Sigmoid colon (tissue), 7 donors: ENCODE measurements around the gene NTRK3. TPM values are rescaled to one million over a fixed set of nuclear protein-coding genes. Genes with fewer than 3 reads are reported as not detected.
"Not testable (repeated sequence)": the region's sequence is repeated elsewhere in the genome, so short reads cannot be mapped to it uniquely, and the experiment has no call there.

Experiments
- DNase-seq: peaks from one replicate; pipeline ENCODE4 v3.0.0-alpha.2; 2019
- H3K27ac ChIP-seq, 4 donors: fragments of 200-600 bp; sonication (generic); one replicate each; pipeline ENCODE4 v1.5.1; 2016 to 2019; ENCODE audit warnings: mild to moderate bottlenecking in 1 of 4
- H3K27me3 ChIP-seq, 3 donors: fragments of 200-600 bp; sonication (generic); one replicate each; pipeline ENCODE4 v1.5.1; 2019; ENCODE audit warnings: mild to moderate bottlenecking in 1 of 3
- H3K36me3 ChIP-seq, 4 donors: fragments of 200-600 bp; sonication (generic); one replicate each; pipeline ENCODE4 v1.5.1; 2016 to 2019
- H3K4me1 ChIP-seq, 4 donors: fragments of 200-600 bp; sonication (generic); one replicate each; pipeline ENCODE4 v1.5.1; 2017 to 2019
- H3K4me3 ChIP-seq, 4 donors: fragments of 200-600 bp; sonication (generic); one replicate each; pipeline ENCODE4 v1.5.1; 2017 to 2019; ENCODE audit warnings: mild to moderate bottlenecking in 2 of 4, moderate library complexity in 1 of 4
- H3K9me3 ChIP-seq, 4 donors: fragments of 200-600 bp in 3 of 4; sonication (generic) in 3 of 4; one replicate each; pipeline versions ENCODE4 v1.5.1 to v1.6.1; 2013 to 2019
- EP300 ChIP-seq, 4 donors: sonication (generic); formaldehyde crosslinking; IDR thresholded peaks; one replicate each; pipeline ENCODE4 v1.6.1; 2017; ENCODE audit warnings: antibody characterized with exemption in 4 of 4
- POLR2A ChIP-seq, 2 donors: fragments of 450-650 bp; IDR thresholded peaks; one replicate each; pipeline ENCODE4 v1.6.1; 2016; ENCODE audit warnings: antibody characterized with exemption in 2 of 2, mild to moderate bottlenecking in 2 of 2, moderate library complexity in 2 of 2
- POLR2AphosphoS5 ChIP-seq, 4 donors: sonication (generic); formaldehyde crosslinking; IDR thresholded peaks; one replicate each; pipeline ENCODE4 v1.6.1; 2017; ENCODE audit warnings: antibody characterized with exemption in 4 of 4
- WGBS, 2 donors: extraction: QIAGEN DNeasy Blood & Tissue Kit; methylation state at CpG; one replicate each; pipeline ENCODE4 v1.1.7; 2013; 5-methylcytosine and 5-hydroxymethylcytosine counted together
- intact Hi-C: fragments of 100-400 bp; cut with DNase I; formaldehyde crosslinking; loops from one replicate; pipeline ENCODE4 v1.15.1; 2023
- polyA plus RNA-seq, 3 donors: library from polyadenylated mRNA; stranded (reverse); fragments of 200-250 nt; gene quantifications; one replicate each; pipeline ENCODE4 v1.2.3, GENCODE V29; 2013
- total RNA-seq, 4 donors: library from RNA; depleted of rRNA; stranded (reverse); fragments of >200 nt; gene quantifications; one replicate each; pipeline ENCODE4 v1.1.0, GENCODE V29; 2016
- TF ChIP-seq, protein P1 (sequence below), 4 experiments: fragments of 450-650 bp in 3 of 4; fragments of 200-600 bp in 1 of 4; IDR thresholded peaks; one replicate each; pipeline ENCODE4 v1.5.1; 2016 to 2019; ENCODE audit warnings: antibody characterized with exemption in 4 of 4, mild to moderate bottlenecking in 3 of 4, moderate library complexity in 2 of 4
- donor health status: healthy with polysubstance abuse.
- donor health status: Bipolar disorder and iron deficiency.
- donor health status: healthy.

Gene NTRK3
- total and polyA plus RNA-seq, 7 donors: 1.1 to 13.0 (median 3.6) TPM; not detected in 2

DNA sequence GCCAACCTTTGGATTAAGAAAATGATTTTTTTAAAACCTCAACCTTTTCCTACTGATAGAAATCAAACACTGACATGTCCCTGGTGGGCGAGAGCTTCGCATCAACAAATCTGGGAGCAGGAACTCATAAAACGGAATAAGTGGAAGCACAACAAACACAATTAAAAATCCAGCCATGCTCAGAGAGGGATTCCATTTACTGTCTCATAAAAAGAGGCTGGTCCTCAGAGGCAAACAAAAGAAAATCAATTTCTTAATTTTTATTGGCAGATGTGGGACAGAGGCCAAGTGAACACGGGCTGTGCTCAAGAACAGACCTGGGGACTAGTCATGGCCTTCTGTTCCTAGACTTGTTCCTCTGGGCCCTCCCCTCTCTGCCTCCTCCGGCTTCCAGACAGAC is 214.5 kb downstream of the NTRK3 start:
- 33 to 67% methylated on average over 5 of the region's 5 CpGs for WGBS, 2 donors
- no peak for DNase-seq
- Histone ChIP-seq H3K9me3 (no peaks in the 10 kb centered on the region), H3K36me3 (no peaks in the 10 kb centered on the region), H3K4me3 (no peak overlapping the region), H3K27ac (no peak overlapping the region), H3K4me1 (no peaks in the 10 kb centered on the region), H3K27me3 (no peaks in the 10 kb centered on the region)
- TF ChIP-seq POLR2A (IDR thresholded peaks at IDR 0.05) (no peak), EP300 (IDR thresholded peaks at IDR 0.05) (no peak), POLR2AphosphoS5 (IDR thresholded peaks at IDR 0.05) (no peak)
- TF ChIP-seq, protein P1, sequence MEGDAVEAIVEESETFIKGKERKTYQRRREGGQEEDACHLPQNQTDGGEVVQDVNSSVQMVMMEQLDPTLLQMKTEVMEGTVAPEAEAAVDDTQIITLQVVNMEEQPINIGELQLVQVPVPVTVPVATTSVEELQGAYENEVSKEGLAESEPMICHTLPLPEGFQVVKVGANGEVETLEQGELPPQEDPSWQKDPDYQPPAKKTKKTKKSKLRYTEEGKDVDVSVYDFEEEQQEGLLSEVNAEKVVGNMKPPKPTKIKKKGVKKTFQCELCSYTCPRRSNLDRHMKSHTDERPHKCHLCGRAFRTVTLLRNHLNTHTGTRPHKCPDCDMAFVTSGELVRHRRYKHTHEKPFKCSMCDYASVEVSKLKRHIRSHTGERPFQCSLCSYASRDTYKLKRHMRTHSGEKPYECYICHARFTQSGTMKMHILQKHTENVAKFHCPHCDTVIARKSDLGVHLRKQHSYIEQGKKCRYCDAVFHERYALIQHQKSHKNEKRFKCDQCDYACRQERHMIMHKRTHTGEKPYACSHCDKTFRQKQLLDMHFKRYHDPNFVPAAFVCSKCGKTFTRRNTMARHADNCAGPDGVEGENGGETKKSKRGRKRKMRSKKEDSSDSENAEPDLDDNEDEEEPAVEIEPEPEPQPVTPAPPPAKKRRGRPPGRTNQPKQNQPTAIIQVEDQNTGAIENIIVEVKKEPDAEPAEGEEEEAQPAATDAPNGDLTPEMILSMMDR (IDR thresholded peaks at IDR 0.05): no peak
- intact Hi-C loops: no loop called here

DNA sequence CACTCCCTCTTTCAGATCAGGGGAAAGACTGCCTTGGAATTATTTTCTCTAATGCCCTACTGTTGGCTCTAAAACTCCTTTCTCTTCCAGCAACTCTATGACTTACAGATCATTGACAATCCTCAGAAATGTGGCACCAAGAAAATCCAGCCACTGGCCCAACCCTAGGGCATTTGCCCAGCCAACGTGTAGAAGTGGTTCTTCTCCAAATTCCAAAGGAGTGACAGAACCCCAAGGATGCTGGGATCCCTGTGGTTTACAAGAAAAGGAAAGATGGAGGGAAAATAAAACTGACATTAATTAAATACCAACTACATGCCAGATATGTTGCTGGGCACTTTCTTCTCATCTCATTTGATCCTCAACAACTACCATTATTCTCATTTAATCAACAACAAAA is 216.0 kb downstream of the NTRK3 start:
- WGBS, 2 donors: 41 to 68% methylated on average over 1 of the region's 1 CpG
- Histone ChIP-seq H3K9me3 (no peaks in the 10 kb centered on the region), H3K4me1 (no peaks in the 10 kb centered on the region), H3K27ac (no peak overlapping the region), H3K4me3 (no peak overlapping the region), H3K27me3 (no peaks in the 10 kb centered on the region), H3K36me3 (no peaks in the 10 kb centered on the region)
- TF ChIP-seq POLR2AphosphoS5 (IDR thresholded peaks at IDR 0.05): no peak
- no peak for DNase-seq
- intact Hi-C loops: no loop called here

DNA sequence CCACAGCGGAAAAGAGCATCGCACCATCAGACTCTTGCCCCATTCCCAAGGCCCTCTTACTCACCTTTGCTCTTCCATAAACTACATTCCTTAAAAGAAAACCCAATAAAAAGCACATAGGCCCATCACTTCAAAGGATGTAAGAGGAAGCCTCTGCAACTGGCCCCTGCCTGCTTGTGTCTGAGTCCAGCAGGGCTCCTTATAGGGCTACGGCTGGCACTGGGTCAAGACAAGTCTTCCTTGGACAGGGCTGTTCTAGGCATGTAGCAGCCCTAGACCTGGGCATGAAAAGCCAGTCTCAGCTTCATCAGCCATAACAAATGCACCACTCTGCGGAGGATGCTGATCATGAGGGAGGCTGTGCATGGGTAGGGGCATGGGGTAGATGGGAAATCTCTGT is 218.3 kb downstream of the NTRK3 start:
- Histone ChIP-seq H3K27ac (no peak overlapping the region), H3K4me1 (no peaks in the 10 kb centered on the region), H3K27me3 (no peaks in the 10 kb centered on the region), H3K36me3 (no peaks in the 10 kb centered on the region), H3K9me3 (no peaks in the 10 kb centered on the region), H3K4me3 (no peak overlapping the region)
- WGBS, 2 donors: 69 to 82% methylated on average over 4 of the region's 4 CpGs
- TF ChIP-seq, protein P1 (IDR thresholded peaks at IDR 0.05): no peak
- TF ChIP-seq POLR2A (IDR thresholded peaks at IDR 0.05) (no peak), EP300 (IDR thresholded peaks at IDR 0.05) (no peak), POLR2AphosphoS5 (IDR thresholded peaks at IDR 0.05) (no peak)
- intact Hi-C loops: no loop called here
- DNase-seq: no peak

DNA sequence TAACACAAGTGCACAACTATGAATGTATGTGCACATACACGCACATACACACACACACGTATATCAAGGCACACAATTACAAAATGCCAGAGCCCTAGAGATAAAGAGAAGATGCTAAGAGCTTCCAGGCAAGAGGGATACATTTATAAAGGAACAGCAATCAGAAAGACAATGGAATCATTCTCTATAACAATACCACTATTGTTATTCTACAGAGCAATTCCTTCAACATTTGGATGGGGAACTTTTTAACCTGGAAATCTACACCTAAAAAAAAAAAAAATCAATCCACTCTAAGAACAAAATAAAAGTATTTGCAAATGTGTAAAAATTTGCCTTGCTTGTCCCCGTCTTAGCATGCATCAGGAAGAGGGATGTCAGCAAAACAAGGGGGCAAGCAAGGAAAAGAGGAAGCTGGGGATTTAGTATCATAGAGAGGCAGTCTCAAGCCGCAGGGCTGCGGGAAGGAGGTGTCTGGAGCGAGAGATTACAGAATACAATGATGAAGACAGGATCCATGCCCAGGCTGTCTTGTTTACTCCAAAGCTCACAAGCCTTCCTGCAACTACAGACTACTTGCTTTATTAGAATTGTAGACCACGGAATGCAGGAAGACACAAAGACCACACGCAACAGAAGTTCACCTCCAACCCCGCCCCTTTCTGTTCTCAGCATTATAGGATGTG is 220.2 kb downstream of the NTRK3 start:
- 36 to 54% methylated on average over 9 of the region's 9 CpGs for WGBS, 2 donors
- H3K4me3 ChIP-seq: no peak overlapping the region
- intact Hi-C loops: no loop called here

DNA sequence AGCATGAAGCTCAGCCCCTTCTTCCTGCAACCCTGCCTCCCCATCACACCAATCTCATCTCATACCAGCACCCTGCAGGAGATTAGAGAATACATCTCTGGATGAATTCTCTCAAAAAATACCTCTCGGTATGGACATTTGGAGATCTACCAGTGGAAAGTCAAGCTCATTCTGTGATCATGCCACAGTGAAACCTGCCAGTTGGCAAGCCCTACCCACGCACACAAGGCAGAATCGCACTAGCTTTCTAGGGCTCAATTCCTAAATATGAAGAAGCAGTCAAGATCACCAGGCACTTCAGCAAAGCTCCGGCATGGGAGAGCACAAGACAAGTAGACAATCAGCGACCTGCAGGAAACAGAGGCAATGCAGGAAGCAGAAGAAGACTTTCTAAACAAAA is 221.2 kb downstream of the NTRK3 start:
- Histone ChIP-seq H3K27me3 (no peaks in the 10 kb centered on the region), H3K4me1 (no peaks in the 10 kb centered on the region), H3K36me3 (no peaks in the 10 kb centered on the region), H3K4me3 (no peak overlapping the region), H3K9me3 (no peaks in the 10 kb centered on the region), H3K27ac (no peak overlapping the region)
- TF ChIP-seq, protein P1 (IDR thresholded peaks at IDR 0.05): no peak
- no peak for TF ChIP-seq EP300 (IDR thresholded peaks at IDR 0.05)
- no peak for TF ChIP-seq POLR2A (IDR thresholded peaks at IDR 0.05)
- no peak for TF ChIP-seq POLR2AphosphoS5 (IDR thresholded peaks at IDR 0.05)
- DNase-seq: no peak
- intact Hi-C loops: no loop called here
- WGBS, 2 donors: 68 to 73% methylated on average over 5 of the region's 5 CpGs

More for the DNA sequence above, 220.2 kb downstream of the NTRK3 start:
- no peak for DNase-seq
- Histone ChIP-seq H3K36me3 (no peaks in the 10 kb centered on the region), H3K4me1 (no peaks in the 10 kb centered on the region), H3K27me3 (no peaks in the 10 kb centered on the region), H3K9me3 (no peaks in the 10 kb centered on the region), H3K27ac (no peak overlapping the region)
- TF ChIP-seq POLR2AphosphoS5 (IDR thresholded peaks at IDR 0.05) (no peak), EP300 (IDR thresholded peaks at IDR 0.05) (no peak), POLR2A (IDR thresholded peaks at IDR 0.05) (no peak)
- TF ChIP-seq, protein P1 (IDR thresholded peaks at IDR 0.05): no peak

DNA sequence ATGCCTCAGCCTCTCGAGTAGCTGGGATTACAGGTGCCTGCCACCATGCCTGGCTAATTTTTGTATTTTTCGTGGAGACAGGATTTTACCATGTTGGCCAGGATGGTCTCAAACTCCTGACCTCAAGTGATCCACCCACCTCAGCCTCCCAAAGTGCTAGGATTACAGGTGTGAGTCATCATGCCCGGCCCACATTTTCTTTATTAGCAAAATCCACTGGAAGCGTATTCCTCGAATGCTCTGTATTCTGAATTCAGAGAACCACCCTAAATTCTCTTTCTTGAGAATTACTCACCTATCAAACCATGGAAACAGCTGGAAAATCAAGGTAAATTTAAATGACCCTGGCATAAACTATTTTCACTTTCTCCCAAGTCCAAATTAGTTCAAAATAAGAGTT is 223.1 kb downstream of the NTRK3 start:
- intact Hi-C loops, H3K9me3 ChIP-seq, H3K27ac ChIP-seq, H3K4me1 ChIP-seq, H3K27me3 ChIP-seq, H3K36me3 ChIP-seq, H3K4me3 ChIP-seq, DNase-seq: not testable (repeated sequence)
- WGBS, 2 donors: 90 to 91% methylated on average over 5 of the region's 5 CpGs
